HFF-Myc (cell line): ENCODE results near the gene ZSWIM5.

Experiments
- DNase-seq: peaks from one replicate; pipeline ENCODE4 v3.0.0-alpha.2; 2011; ENCODE audit warnings: low read depth; ENCODE audit errors: extremely low read depth
- H3K4me3 ChIP-seq: replicated peaks from 2 replicates; pipeline ENCODE4 v1.5.1; 2011; ENCODE audit warnings: low read depth, mild to moderate bottlenecking, control low read depth, low read length
- TF ChIP-seq, protein P1 (sequence below): IDR thresholded peaks from 2 replicates; pipeline ENCODE4 v1.5.1; 2012; ENCODE audit warnings: mild to moderate bottlenecking, low read depth, low read length, control low read depth; ENCODE audit errors: missing control alignments

ZSWIM5 gene

DNA sequence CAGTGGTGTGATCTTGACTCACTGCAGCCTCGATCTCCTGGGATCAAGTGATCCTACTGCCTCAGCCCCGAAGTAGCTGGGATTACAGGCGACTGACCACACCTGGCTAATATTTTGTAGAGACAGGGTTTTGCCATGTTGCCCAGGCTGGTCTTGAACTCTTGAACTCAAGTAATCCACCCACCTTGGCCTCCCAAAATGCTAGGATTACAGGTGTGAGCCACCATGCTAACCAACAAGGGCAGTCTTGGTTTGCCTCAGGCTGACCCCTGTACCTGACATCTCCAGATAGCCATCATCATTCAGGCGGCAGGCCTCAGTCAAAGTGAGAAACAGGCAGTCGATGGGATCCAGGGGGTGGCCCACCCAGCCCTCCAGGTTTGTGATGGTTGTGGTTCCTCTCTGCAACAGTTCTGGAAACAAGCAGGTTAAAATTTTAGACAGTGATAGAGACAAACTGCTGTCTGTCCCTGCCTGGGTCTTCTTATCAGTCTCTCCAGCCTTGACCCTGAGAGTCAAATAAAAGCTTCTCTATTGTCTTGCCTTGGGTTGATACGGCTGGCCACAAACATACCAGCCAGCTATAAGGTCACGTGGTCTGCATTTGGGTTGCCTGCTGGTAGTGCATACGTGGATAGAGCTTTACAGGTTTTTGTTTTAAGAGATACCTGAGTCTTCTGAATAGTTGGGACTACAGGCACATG lies 167.6 kb downstream of the ZSWIM5 start:
- no peak for DNase-seq
- H3K4me3 ChIP-seq: no peak overlapping the region
- TF ChIP-seq, protein P1, sequence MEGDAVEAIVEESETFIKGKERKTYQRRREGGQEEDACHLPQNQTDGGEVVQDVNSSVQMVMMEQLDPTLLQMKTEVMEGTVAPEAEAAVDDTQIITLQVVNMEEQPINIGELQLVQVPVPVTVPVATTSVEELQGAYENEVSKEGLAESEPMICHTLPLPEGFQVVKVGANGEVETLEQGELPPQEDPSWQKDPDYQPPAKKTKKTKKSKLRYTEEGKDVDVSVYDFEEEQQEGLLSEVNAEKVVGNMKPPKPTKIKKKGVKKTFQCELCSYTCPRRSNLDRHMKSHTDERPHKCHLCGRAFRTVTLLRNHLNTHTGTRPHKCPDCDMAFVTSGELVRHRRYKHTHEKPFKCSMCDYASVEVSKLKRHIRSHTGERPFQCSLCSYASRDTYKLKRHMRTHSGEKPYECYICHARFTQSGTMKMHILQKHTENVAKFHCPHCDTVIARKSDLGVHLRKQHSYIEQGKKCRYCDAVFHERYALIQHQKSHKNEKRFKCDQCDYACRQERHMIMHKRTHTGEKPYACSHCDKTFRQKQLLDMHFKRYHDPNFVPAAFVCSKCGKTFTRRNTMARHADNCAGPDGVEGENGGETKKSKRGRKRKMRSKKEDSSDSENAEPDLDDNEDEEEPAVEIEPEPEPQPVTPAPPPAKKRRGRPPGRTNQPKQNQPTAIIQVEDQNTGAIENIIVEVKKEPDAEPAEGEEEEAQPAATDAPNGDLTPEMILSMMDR: no peak

DNA sequence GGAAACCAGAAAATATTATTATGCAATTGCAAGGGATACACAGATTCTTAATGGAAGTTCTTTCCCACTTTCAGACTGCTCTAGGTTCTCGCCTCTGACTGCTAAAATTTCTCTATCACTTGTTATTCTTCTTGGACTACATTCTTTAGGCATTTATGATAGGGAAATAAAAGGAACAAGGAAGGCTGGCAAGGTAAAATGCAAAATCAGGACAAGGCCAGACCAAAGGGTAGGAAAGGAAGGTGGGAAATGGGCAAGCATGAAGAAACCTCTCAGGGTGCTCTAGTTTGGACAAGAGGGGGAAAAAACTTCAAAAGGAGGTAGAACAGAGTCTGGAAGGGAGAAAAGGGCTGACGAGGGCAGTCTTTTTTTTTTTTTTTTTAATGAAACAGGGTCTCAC lies 168.2 kb downstream of the ZSWIM5 start:
- TF ChIP-seq, protein P1: no peak
- no peak for DNase-seq
- H3K4me3 ChIP-seq: no peak overlapping the region

DNA sequence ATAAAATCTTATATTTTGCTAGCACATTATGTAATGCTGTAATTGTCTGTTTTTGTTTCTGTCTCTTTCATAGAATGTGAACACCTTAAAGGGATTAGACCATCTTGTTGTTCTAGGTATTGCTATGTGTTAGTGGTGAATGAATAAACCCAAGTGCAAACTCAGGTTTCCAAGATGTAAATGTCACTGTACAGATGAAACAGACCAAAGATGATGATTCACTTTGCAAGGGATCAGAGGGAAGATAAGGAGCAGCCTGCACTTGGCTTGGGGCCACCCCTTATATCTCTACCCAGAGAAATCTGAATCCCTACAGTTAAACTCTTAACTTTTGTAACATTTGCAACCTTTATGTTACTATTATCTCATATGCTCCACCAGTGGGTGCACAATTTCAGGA lies 168.9 kb downstream of the ZSWIM5 start:
- TF ChIP-seq, protein P1: no peak
- no peak for DNase-seq
- H3K4me3 ChIP-seq: no peak overlapping the region

DNA sequence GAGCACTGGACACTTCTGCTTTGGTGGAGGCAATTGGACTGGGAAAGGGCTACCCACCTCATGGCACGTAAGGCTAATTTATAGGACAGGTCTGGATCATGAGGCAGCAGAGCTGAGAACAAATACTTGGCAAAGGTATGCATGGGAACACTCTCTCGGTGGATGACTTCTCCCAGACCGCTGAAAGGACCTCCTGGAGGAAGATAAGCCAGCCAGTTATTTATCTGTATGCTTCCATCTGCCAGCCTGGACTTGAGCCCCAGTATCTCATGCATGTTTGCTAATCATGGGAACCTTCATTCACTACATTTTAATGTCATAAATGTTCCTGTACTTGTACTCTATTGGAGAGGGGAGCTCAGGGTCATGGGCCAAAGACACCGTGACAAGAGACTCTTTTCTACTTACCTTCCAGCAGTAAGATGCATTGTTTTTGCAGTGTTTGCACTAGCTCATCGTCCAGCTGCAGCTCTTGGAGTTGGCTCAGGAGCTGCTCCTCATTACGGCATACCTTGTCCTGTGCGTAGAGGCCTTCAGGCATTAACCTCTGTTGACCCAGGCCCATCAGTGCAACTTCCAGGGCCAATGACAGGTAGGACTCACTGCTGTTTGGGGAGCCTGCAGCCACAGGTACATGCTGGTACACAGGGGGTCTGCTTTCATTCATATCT lies 170.6 kb downstream of the ZSWIM5 start:
- no peak overlapping the region for H3K4me3 ChIP-seq
- TF ChIP-seq, protein P1: no peak
- DNase-seq: no peak

DNA sequence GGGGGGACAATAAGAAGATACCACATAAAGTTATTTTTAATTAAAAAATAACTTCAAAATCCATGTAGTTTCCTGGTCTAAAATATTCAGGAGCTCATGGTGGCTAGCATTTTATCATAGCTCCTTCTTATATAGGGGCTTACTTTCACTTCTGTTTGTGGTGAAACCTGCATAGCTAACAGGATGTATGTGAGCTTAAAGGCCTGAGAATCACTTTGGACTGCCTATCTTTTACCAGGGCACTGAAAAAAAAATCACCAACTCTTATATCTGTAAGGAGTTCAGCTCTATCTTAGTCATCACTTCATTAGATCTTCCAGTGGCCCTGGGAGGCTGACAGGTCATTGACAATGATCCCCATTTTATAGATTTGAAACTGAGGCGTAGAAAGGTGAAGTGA lies 173.0 kb downstream of the ZSWIM5 start:
- no peak overlapping the region for H3K4me3 ChIP-seq
- TF ChIP-seq, protein P1: no peak
- no peak for DNase-seq

DNA sequence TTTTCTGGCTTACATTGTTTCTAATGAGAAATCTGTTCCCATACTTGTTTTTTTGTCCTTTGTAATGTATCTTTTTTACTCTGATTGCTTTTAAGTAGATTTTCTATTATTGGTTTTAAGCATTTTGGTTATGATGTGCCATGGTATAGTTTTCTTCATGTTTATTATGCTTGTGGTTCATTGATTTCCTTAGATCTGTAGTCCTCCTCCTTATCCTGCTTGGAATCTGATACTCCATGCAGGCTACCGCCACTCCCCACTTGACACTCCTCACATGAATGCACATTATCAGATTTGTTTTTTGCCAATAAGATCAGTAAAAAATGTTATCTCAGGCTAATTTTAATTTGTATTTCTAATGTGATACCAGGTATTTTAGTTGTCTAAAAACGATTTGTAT lies 173.6 kb downstream of the ZSWIM5 start:
- DNase-seq: no peak

More for the DNA sequence above, 173.6 kb downstream of the ZSWIM5 start:
- TF ChIP-seq, protein P1: no peak
- H3K4me3 ChIP-seq: no peak overlapping the region
